NCI-H526 (cell line): ENCODE results near the gene CTNND1.
"Not testable (repeated sequence)": the region's sequence is repeated elsewhere in the genome, so short reads cannot be mapped to it uniquely, and the experiment has no call there.

Experiments
- DNase-seq, 2 experiments: peaks; one replicate each; lab custom pipeline; 2025; lab: John Stamatoyannopoulos, UW

CTNND1 gene, protein sequence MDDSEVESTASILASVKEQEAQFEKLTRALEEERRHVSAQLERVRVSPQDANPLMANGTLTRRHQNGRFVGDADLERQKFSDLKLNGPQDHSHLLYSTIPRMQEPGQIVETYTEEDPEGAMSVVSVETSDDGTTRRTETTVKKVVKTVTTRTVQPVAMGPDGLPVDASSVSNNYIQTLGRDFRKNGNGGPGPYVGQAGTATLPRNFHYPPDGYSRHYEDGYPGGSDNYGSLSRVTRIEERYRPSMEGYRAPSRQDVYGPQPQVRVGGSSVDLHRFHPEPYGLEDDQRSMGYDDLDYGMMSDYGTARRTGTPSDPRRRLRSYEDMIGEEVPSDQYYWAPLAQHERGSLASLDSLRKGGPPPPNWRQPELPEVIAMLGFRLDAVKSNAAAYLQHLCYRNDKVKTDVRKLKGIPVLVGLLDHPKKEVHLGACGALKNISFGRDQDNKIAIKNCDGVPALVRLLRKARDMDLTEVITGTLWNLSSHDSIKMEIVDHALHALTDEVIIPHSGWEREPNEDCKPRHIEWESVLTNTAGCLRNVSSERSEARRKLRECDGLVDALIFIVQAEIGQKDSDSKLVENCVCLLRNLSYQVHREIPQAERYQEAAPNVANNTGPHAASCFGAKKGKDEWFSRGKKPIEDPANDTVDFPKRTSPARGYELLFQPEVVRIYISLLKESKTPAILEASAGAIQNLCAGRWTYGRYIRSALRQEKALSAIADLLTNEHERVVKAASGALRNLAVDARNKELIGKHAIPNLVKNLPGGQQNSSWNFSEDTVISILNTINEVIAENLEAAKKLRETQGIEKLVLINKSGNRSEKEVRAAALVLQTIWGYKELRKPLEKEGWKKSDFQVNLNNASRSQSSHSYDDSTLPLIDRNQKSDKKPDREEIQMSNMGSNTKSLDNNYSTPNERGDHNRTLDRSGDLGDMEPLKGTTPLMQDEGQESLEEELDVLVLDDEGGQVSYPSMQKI

DNA sequence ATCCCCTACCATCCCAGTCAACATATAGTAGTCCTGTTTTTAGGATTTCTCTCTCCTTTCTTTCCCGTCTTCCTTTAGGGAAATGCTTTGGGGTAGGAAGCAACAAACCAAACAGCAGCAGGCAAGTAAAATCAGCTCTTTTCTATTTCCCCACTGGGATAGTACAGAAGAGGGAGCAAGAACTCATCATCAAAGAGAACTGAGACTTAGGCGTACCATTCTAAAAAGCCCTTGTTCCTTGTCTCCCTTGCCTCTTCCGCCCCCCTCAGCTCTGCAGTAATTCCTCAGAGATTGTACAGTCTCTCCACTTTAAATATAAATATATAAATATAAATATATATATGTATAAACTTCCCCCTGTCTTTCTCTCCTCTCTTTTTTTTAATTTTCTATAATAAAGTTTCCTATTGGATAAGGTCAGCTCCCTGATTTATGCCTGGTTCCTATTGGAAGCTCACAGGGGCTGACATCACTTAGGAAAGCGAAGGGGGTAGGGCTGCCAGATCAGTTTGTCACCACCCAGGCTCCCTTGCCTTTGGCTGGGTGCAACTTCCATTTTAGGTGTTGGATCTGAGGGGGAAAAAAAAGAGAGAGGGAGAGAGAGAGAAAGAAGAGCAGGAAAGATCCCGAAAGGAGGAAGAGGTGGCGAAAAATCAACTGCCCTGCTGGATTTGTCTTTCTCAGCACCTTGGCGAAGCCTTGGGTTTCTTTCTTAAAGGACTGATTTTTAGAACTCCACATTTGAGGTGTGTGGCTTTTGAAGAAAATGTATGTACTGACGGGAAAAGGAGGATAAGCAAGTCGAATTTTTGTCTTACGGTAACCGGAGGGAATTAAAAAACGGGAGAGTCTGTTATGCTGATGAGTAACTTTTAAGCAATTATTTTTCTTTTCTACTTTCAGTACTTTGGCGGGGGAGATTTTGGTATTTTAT is at the start of gene CTNND1:
CTNND1 (plus strand) TSS at position 502 of the 934 bp plus-strand sequence. CDS start 29,677 bp downstream, outside the sequence.
- DNase-seq, result peak; percentile 97

DNA sequence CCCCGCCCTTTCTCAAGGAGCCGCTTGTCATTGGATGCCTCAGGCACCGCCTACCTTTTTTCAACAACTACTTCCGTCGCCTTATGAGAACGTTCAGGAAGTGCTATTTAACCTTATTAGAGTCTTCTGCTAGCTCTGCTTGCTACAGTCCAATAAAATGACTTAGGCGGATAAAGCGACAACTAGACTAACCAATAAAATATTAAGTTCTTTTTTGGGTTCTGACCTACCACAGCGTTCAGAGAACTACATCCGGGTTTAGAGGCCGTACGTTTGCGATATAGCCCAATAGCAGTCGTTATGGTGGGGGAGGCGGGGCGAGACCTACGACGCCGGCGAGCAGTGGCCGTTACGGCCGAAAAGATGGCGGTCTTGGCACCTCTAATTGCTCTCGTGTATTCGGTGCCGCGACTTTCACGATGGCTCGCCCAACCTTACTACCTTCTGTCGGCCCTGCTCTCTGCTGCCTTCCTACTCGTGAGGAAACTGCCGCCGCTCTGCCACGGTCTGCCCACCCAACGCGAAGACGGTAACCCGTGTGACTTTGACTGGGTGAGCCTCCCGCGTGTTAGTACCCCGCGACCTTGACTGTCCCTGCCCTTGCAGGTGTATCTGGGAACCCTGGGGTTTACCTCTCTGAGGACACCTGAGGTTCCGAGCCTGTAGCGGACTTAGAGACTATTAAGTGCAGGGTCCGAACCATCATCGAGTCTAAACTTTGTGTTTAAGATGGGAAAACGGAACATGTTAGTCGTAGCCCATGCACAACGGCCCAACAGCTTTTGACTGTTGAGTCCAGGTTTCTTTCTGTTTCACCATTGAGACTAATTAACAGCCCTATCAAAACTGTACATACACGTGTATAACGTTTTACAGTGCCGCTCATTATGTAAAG is 49.1 kb upstream of the CTNND1 start, which contains the start of gene TMX2:
TMX2 (plus strand) TSS at position 338 of the 895 bp plus-strand sequence; CDS start at position 364, 26 bp downstream.
- DNase-seq, result peak; percentile 100

DNA sequence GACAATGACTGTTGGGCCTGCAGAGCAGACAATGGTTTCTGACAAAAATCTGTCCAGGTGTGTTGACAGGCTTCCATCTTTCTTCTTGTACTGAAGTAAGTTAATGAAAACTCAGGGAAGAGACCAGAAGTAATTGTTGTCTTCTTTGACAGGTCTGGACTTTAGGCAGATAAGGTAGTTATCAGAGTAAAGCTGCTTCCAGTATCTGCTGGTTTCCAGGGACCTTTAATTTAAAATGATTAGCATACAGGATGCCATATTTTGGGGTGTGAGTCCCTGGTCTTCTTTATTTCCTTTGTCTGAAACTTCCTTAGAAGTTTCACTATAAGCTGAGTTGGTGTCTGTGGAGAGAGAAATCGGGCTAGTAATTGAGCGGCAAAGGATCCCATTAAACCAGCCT is 47.8 kb upstream of the CTNND1 start:
- no peak for DNase-seq

DNA sequence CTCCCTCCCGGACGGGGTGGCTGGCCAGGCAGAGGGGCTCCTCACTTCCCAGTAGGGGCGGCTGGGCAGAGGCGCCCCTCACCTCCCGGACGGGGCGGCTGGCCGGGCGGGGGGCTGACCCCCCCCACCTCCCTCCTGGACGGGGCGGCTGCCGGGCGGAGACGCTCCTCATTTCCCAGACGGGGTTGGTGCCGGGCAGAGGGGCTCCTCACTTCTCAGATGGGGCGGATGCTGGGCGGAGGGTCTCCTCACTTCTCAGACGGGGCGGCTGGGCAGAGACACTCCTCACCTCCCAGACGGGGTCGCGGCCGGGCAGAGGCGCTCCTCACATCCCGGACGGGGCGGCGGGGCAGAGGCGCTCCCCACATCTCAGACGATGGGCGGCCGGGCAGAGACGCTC is 44.9 kb upstream of the CTNND1 start:
- DNase-seq, result not testable (repeated sequence)

DNA sequence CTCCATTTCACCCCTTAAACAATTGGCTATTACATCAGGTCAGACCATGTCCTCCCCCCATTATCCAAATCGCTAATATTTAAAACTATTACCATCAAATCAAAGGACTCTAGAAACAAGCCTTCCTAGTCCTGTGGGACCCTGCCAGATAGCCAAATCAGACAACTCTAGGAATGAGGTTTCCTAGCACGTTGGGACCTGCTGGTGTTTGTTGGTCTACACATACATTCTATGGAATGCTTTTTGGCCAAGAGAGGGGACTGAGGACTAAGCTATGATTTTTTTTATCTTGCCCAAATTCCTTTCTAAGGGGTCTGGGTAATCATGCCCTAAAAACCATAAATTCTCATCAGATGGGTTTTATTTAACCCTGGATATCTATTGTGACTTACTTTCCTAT is 34.4 kb upstream of the CTNND1 start:
- no peak for DNase-seq

DNA sequence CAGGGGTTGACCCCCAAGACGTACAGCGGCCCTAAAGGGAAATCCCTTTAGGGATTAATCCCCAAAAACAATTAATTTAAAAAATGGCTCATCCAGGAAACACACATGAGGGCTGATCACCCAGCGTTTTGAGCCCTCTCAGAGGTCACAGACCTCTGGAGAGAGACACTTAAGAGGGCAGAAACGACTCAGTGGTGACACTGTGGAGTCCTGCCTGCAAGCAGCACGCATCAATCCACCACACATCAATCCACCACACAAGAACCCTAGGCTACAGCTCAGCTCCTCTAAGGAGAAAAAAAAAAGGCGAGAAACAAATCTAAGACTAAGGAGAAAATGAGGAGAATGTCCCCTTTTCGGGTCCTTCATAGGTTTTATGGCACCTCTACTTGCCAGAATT is 32.8 kb upstream of the CTNND1 start:
- DNase-seq, result no peak

DNA sequence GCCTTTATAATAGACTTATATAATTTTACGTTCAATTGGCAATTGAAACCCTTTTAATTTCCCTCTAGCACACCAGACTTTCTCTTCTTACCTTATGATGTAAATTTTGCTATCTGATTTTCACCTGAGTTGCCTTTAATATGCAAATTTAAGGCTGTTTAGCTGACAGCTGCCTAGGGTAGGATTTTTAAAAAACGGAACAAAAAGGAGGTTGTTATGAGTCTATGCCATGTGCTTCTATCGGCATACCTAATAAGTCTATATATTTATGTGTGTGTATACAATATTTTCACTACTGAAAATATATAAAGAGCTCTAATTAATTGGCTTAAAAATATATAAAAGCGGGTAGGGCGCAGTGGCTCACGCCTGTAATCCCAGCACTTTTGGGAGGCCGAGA is 32.1 kb upstream of the CTNND1 start:
- peak; percentile 51 to 73 for DNase-seq

DNA sequence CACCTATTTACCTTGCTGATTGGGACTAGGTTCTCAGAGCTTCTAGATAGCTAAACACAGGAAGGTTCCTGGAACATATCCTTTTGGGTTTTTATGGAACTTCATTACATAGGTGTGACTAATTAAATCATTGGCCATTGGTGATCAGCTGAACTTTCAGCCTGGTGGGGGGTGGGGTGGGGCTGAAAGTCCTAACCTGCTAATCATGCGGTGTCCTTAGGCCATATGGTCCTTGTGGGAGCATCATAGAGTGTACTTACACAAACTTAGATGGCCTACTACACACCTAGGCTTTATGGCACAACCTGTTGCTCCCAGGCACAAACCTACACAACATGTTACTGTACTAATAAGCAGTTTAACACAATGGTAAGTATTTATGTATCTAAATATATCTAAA is 28.9 kb upstream of the CTNND1 start:
- no peak for DNase-seq

DNA sequence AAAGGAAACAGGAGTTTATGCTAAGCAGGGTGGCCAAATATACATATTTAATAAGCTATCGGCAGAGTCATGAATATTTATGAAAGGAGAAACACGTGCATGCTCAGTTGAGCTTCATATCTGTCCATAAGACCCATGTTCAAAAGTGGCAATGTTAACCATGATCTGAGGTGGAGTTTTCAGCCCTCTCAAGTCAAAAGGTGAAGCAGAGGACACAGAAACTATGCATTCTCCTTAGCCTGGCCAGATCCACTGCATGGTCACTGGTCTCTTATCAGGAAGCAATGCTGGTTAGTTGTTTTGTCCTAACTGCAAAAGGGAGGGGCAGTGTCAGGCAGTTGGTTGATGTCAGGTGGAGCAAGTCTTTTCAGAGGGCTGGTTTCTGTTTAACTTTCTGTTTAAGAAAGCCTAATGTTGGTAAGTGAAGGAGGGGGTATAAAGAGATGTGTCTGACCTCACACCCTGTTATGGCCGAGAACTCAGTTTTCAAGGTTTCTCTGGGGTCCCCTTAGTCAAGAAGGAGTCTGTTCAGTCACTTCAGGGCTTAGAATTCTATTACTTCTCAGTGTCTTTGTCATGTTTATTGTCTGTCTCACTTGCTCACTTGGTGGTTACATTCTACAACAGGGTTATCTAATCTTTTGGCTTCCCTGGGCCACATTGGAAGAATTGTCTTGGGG is 25.8 kb upstream of the CTNND1 start:
- peak; percentile 19 to 45 for DNase-seq

DNA sequence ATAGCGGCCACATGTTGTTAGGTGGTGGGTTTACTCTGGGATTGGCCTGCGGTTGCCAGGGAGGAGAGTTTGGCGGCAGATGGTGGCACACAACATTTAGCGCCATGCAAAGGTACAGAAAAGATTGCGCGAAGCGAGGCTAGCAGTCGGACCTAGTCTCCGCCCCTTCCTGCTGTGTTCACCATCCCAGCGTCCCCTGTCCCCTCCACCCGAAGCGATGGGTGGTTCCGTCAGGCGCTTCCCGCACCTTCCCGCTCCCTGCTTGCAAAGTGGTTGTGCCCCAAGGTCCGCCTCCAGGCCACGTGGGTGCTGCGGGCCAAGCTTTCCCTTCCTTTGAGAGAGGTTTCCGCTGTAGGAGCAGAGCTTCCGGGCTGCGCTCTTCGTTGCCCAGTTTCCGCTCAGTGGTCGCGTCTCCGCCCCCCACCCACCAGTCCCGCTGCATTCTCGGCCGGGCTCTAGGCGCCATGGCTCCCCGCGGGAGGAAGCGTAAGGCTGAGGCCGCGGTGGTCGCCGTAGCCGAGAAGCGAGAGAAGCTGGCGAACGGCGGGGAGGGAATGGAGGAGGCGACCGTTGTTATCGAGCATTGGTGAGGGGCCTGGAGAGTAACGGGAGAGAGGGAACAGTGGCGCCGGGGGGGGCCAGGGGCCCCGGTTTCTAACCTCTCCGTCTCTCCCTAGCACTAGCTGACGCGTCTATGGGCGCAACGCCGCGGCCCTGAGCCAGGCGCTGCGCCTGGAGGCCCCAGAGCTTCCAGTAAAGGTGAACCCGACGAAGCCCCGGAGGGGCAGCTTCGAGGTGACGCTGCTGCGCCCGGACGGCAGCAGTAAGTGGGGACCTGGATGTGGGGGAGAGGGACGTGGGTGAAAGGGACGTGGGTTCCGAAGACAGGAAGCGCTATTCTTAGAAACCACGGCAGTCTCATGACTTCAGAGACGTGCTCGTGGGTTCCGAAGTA is 20.2 kb upstream of the CTNND1 start, which contains the start of gene SELENOH:
SELENOH (plus strand) TSS at position 360 of the 955 bp plus-strand sequence; CDS start at position 465, 105 bp downstream.
- peak; percentile 97 to 99 for DNase-seq

DNA sequence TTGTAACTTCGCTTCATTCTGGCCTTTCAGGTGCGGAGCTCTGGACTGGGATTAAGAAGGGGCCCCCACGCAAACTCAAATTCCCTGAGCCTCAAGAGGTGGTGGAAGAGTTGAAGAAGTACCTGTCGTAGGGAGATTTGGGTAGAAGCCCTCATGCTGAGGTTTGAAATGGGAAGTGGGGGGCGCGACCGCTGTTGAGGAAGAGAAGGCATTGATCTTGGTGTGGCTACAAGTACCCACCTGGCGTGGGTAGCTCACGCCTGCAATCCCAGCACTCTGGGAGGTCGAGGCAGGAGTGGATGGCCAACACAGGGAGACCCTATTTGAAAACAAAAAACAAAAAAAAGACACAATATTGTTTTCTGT is 19.5 kb upstream of the CTNND1 start:
- DNase-seq, result no peak

DNA sequence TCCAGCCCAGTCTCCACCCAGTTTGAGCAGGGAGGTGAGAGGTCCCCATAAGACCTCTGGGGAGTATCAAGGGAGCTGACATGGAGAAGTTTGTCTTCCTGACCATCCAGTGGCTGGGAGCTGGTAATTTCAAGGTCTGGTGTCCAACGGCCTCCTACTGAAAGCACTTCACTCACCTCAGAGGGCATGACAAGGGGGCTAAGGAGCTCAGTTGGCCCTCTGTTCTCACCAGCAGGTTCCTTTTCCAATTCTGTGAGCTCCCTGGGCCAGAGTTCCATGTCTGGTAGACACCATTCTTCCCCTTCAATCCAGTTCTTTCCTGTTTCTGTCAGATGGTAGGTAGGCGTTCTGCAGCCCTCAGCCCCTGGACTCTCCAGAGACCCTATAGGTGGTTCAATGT is 17.2 kb upstream of the CTNND1 start:
- DNase-seq, result no peak

DNA sequence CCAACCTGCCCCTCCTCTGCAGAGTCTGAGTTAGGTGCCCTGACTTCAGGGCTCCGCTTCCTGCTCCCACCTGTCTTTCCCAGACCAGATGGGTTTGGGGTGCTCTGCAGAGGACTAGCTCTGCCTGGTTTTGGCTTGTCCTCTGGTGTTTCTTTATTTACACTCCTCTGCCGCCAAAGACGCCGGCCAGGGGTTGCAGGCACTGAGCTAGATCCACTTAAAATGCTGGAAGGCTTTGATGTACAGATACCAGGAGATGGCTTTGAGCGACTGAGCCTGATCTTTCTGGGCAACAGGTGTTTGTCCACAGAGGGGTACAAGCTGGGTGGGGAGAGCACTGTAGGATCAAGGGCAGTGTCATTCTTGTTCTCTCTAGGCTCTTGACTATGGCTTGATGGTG is 16.4 kb upstream of the CTNND1 start:
- DNase-seq, result no peak

DNA sequence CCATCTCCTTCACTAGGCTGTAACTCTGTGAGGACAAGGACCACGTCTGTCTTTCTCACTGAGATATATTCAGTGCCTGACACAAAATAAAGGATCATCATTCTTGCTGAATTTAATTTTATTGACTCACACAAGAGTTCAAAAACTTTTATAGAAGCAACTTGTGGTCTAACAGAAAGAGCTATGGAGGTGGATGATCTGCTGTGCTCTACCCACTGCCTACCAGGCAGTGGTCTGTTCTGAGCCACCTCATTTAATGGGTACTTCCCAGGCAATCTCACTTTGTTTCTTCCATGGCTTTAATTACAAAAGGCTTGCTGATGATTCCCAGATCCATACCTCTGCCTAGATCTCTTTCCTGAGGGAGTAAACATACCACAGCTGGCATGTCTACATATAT is 14.7 kb upstream of the CTNND1 start:
- DNase-seq, result no peak

DNA sequence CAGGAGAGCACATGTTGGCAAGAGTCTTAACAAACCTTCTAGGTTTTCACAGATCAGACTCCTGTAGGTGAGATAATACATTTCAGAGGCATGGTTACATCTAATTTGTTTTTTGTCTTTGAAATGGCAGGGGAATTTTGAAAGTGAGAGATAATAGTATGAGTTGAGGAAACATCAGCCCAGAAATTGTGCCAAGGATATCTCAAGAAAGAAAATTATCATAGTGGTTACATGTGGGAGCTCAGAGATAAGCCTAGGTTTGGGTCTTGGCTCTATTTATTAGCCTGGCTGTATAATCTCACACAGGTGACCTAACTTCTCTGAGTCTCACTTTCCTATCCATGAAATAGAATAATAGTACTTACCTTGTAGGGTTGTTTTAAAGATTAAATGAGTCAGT is 10.4 kb upstream of the CTNND1 start:
- DNase-seq, result no peak

DNA sequence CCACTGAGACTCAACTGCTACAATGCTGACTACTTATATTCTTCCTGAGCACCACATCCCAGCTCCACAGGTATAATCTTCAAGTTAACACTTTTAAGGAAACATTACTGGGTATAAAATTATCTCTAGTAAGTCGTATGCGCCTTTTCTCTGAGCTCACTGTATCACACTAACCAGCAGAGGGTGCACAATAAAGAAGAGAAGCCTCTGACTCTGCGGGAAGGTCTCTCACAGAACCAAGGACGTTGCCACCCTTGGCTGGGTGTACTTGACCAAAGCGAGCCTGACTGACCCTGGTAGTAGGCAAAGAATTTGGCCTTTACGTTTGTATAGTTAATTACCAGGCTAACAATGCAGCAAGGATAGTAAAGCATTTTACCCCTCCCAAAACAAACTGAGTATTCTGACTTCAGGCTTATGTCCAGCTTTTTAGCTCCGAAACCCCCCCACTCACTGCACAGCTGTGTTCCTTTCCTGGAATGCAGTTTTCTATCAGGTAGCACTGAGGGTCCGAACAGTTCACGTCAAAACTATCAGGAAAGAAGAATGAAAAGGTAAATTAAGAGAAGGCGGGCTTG is 9.8 kb upstream of the CTNND1 start, which contains the start of gene BTBD18:
BTBD18 (minus strand) TSS at position 144 of the 578 bp plus-strand sequence. CDS start 631 bp downstream, outside the sequence.
- DNase-seq, result peak; percentile 11 to 67

DNA sequence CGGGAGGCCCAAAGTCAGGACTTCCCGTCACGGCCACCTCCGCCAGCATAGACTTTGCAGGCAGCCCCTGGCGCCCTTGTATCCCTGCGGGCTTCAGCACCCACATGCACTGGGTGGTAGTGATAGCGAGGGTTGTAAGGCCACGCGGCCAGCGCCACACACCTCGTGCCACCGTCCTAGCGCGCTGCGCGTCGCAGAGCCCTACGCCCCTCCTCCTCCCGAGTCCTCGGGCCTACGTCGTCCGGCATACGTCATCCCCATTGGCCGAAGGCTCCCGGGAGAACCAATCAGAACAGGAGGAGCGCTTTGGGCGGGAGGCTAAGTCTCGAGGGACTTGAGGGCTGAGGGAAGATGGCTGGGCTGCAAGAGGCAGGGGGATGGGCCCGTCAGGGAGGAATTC is 8.6 kb upstream of the CTNND1 start:
- DNase-seq, result no peak

DNA sequence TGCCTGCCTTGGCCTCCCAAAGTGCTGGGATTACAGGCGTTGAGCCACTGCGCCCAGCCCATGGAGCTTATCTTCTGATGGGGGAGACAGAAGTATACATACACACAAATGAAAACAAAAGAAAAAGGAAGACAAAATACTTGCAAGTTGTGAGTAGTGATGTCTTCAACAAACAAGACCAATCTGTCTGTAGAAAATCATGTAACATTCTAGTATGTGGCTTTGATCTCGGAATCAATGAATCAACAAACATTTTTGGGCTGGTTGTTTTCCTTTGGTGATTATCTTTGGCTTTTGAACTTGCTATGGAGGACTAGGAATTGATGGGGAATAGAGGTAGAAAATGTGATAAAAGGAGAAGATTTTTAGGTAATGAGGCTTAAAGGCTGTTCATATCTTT is 3.4 kb upstream of the CTNND1 start:
- DNase-seq, result no peak
